GM12878 (cell line): ENCODE data around the gene AIP. TPM values are rescaled to one million over a fixed set of nuclear protein-coding genes. Genes with fewer than 3 reads are reported as not detected.

Experiments
- ATAC-seq: fragments of 200-7000 bp; cut with Tn5 transposase; 3 replicates; pipeline ENCODE4 v1.9.1; 2020; ENCODE audit warnings: mild to moderate bottlenecking, moderate library complexity
- BruUV-seq: library from RNA; stranded (reverse); fragments of 400-500 nt; replicated peaks from 2 replicates; lab custom pipeline; 2021; lab: Mats Ljungman, UMichigan
- CTCF ChIA-PET: fragments of 300-600 bp; sonication (Branson Sonifier 250); formaldehyde crosslinking; extraction: SDS; loops from one replicate; lab custom pipeline; 2021; ENCODE audit warnings: inconsistent platforms; lab: Yijun Ruan, JAX
- POLR2A ChIA-PET: fragments of 350-600 bp; formaldehyde crosslinking; extraction: SDS; loops from one replicate; lab custom pipeline; 2021; ENCODE audit warnings: inconsistent platforms; lab: Charles Lee
- RAD21 ChIA-PET: fragments of 300-600 bp; sonication (Branson Sonifier 250); formaldehyde crosslinking; loops from one replicate; lab custom pipeline; 2023; ENCODE audit warnings: antibody characterized with exemption; ENCODE audit not compliant: unreplicated experiment; lab: Charles Lee
- SMC1A ChIA-PET: fragments of 300-600 bp; sonication (Branson Sonifier 250); formaldehyde crosslinking; loops from one replicate; lab custom pipeline; 2023; ENCODE audit not compliant: unreplicated experiment, uncharacterized antibody; lab: Charles Lee
- DNase-seq: peaks from one replicate; pipeline ENCODE4 v3.0.0-alpha.2; 2011; ENCODE audit warnings: low read depth, low spot score
- FAIRE-seq: peaks from 3 replicates; lab custom pipeline; 2011; peaks lifted over from hg19 to GRCh38; lab: Jason Lieb, UNC
- H2AFZ ChIP-seq: 2 replicates; pipeline ENCODE4 v1.6.0; 2011; ENCODE audit warnings: low read depth, low read length, control low read depth; ENCODE audit not compliant: control insufficient read depth
- H3K27ac ChIP-seq: 2 replicates; pipeline ENCODE4 v1.5.1; 2011; ENCODE audit warnings: control low read depth; ENCODE audit not compliant: control insufficient read depth, insufficient read depth
- H3K27me3 ChIP-seq, 2 experiments: replicated peaks in 1 of 2; 2 replicates each; pipeline versions ENCODE4 v1.6.0 to v1.6.1; 2011; ENCODE audit warnings: low read length in 1 of 2; ENCODE audit not compliant: control insufficient read depth in 2 of 2, insufficient read depth in 2 of 2
- H3K36me3 ChIP-seq, 2 experiments: 2 replicates each; pipeline ENCODE4 v1.5.1; 2011; ENCODE audit warnings: low read length in 1 of 2; ENCODE audit not compliant: control insufficient read depth in 2 of 2, insufficient read depth in 2 of 2
- H3K4me1 ChIP-seq: 2 replicates; pipeline ENCODE4 v1.6.1; 2011; ENCODE audit warnings: mild to moderate bottlenecking, low read length, moderate library complexity, mixed read lengths; ENCODE audit not compliant: control insufficient read depth, insufficient read depth
- H3K4me2 ChIP-seq: 2 replicates; pipeline ENCODE4 v1.6.0; 2011; ENCODE audit warnings: control low read depth; ENCODE audit not compliant: control insufficient read depth, insufficient read depth
- H3K4me3 ChIP-seq: fragments of 200-600 bp; sonication (generic); 2 replicates; pipeline ENCODE4 v1.5.1; 2016
- H3K79me2 ChIP-seq: 2 replicates; pipeline ENCODE4 v1.6.0; 2011; ENCODE audit warnings: low read length; ENCODE audit not compliant: control insufficient read depth, insufficient read depth
- H3K9ac ChIP-seq: 2 replicates; pipeline ENCODE4 v1.8.0; 2011; ENCODE audit warnings: low read length, control low read depth, mixed read lengths; ENCODE audit not compliant: control insufficient read depth, insufficient read depth
- H3K9me3 ChIP-seq: replicated peaks from 3 replicates; pipeline ENCODE4 v1.5.1; 2011; ENCODE audit warnings: mild to moderate bottlenecking, low read length; ENCODE audit not compliant: control insufficient read depth, insufficient read depth
- H4K20me1 ChIP-seq: 2 replicates; pipeline ENCODE4 v1.6.0; 2011; ENCODE audit not compliant: control insufficient read depth, insufficient read depth
- BRCA1 ChIP-seq: IDR thresholded peaks from 2 replicates; pipeline ENCODE4 v1.6.1; 2011; ENCODE audit warnings: low read depth, low read length, improper control_type of control experiment
- CEBPZ ChIP-seq: fragments of 150-350 bp; IDR thresholded peaks from 2 replicates; pipeline ENCODE4 v1.6.1; 2016; ENCODE audit warnings: low read depth, low read length
- CHD1 ChIP-seq: IDR thresholded peaks from 2 replicates; pipeline ENCODE4 v1.6.1; 2012; ENCODE audit warnings: low read depth, low read length, improper control_type of control experiment
- CHD2 ChIP-seq: IDR thresholded peaks from 2 replicates; pipeline ENCODE4 v1.6.1; 2011; ENCODE audit warnings: low read depth, low read length, improper control_type of control experiment, borderline replicate concordance
- CREM ChIP-seq: IDR thresholded peaks from 2 replicates; pipeline ENCODE4 v1.6.1; 2014; ENCODE audit warnings: antibody characterized with exemption, low read depth
- ELK1 ChIP-seq: IDR thresholded peaks from 2 replicates; pipeline ENCODE4 v1.6.1; 2012; ENCODE audit warnings: low read depth, low read length, improper control_type of control experiment
- FOXM1 ChIP-seq: IDR thresholded peaks from 2 replicates; pipeline ENCODE4 v1.6.1; 2012; ENCODE audit warnings: low read depth, mild to moderate bottlenecking, inconsistent platforms, low read length, moderate library complexity
- HDAC6 ChIP-seq: fragments of 200-600 bp; sonication (generic); IDR thresholded peaks from one replicate; pipeline ENCODE4 v1.8.0; 2017; ENCODE audit warnings: antibody characterized with exemption; ENCODE audit not compliant: unreplicated experiment
- IKZF1 ChIP-seq: fragments of 450-650 bp; conservative IDR thresholded peaks from 2 replicates; pipeline ENCODE4 v1.6.1; 2017; ENCODE audit warnings: antibody characterized with exemption, mild to moderate bottlenecking
- MAX ChIP-seq: IDR thresholded peaks from 2 replicates; pipeline ENCODE4 v1.6.1; 2012; ENCODE audit warnings: low read depth, low read length, improper control_type of control experiment
- MYC ChIP-seq: IDR thresholded peaks from 2 replicates; pipeline ENCODE4 v1.6.1; 2011; ENCODE audit warnings: mild to moderate bottlenecking, low read length, moderate library complexity, inconsistent platforms; ENCODE audit not compliant: insufficient read depth, insufficient replicate concordance, insufficient read length, severe bottlenecking
- NR2F1 ChIP-seq: fragments of 450-650 bp; conservative IDR thresholded peaks from 2 replicates; pipeline ENCODE4 v1.6.1; 2017; ENCODE audit warnings: mild to moderate bottlenecking
- PAX5 ChIP-seq: IDR thresholded peaks from 2 replicates; pipeline ENCODE4 v1.6.1; 2011; ENCODE audit warnings: low read depth, low read length, borderline replicate concordance
- RELB ChIP-seq: fragments of 450-650 bp; IDR thresholded peaks from 2 replicates; pipeline ENCODE4 v1.6.1; 2017; ENCODE audit warnings: low read depth, mild to moderate bottlenecking, moderate library complexity
- SUZ12 ChIP-seq: fragments of 200-600 bp; sonication (generic); IDR thresholded peaks from one replicate; pipeline ENCODE4 v1.6.1; 2018; ENCODE audit warnings: antibody characterized with exemption, mild to moderate bottlenecking; ENCODE audit not compliant: unreplicated experiment
- USF2 ChIP-seq: IDR thresholded peaks from 2 replicates; pipeline ENCODE4 v1.6.1; 2011; ENCODE audit warnings: low read depth, low read length, improper control_type of control experiment, borderline replicate concordance
- WGBS: methylation state at CpG from one replicate; pipeline ENCODE4 v1.1.6; 2016; ENCODE audit warnings: low lambda C conversion rate; ENCODE audit not compliant: insufficient replicate concordance, insufficient coverage; ENCODE audit errors: missing lambda C conversion rate; 5-methylcytosine and 5-hydroxymethylcytosine counted together
- in situ Hi-C: fragments of 300-500 bp; cut with MboI; formaldehyde crosslinking; loops from 9 replicates; pipeline ENCODE4 v1.14.3; 2018; ENCODE audit warnings: mixed read lengths
- intact Hi-C: fragments of 100-400 bp; cut with micrococcal nuclease; formaldehyde crosslinking; loops from one replicate; pipeline ENCODE4 v1.14.2; 2022; ENCODE audit not compliant: unreplicated experiment
- polyA plus RNA-seq, 11 experiments: library from polyadenylated mRNA; depleted of rRNA in 4 of 11; unstranded in 6 of 11; stranded (reverse) in 5 of 11; fragments of >200 nt; fragmentation: Nextera tagmentation in 4 of 11; fragmentation: Illumina TruSeq in 1 of 11; extraction: Ambion mirVana in 4 of 11; extraction: Trizol in 1 of 11; gene quantifications; 1 replicate in 1 of 11; 2 replicates in 10 of 11; pipeline versions ENCODE4 v1.2.1 to v1.2.3, GENCODE V29; 2011 to 2016; ENCODE audit warnings: inconsistent platforms in 2 of 11, missing spikeins in 2 of 11, low read depth in 1 of 11
- total RNA-seq, 4 experiments: library from RNA; depleted of rRNA in 3 of 4; stranded (reverse); fragments of >200 nt in 3 of 4; fragmentation: Illumina TruSeq in 1 of 4; extraction: Trizol in 1 of 4; gene quantifications; 2 replicates each; pipeline versions ENCODE4 v1.2.1 to v1.2.3, GENCODE V29; 2013 to 2021

Gene AIP
- total and polyA plus RNA-seq, 10 of the 15 experiments (the other 5 are each of a cell fraction or from before 2014, with no cell fraction given): 12.6 to 164 (median 104) TPM

- Histone ChIP-seq H3K27ac (peak overlapping the region; percentile 70), H3K27me3 (no peaks in the 10 kb centered on the region), H3K9ac (peak overlapping the region; percentile 76), H3K4me1 (peaks cover 44% of the 10 kb centered on the region), H3K36me3 (peaks cover 0 to 11% of the 10 kb centered on the region in 2 experiments; a peak in 3 of 4 replicates), H3K4me2 (peak overlapping the region; percentile 80), H2AFZ (peak overlapping the region; percentile 49), H3K4me3 (peak overlapping the region; percentile 67), H3K9me3 (no peaks in the 10 kb centered on the region), H4K20me1 (no peaks in the 10 kb centered on the region), H3K79me2 (peaks cover 33% of the 10 kb centered on the region)
- ChIA-PET CTCF (interaction anchor here (0.6 to 6.7 kb wide), 6 partner anchors 17 to 458 kb away, joined by 3 to 37 read pairs (median 7); partner anchors contain the start of genes PITPNM1, PPP1CA, PTPRCAP and TBC1D10C), SMC1A (interaction anchor here (1.0 to 6.2 kb wide), 9 partner anchors 17 to 132 kb away, joined by 3 to 43 read pairs (median 5); partner anchors contain the start of genes PITPNM1, POLD4, PPP1CA and PTPRCAP), RAD21 (interaction anchor here (0.6 to 6.9 kb wide), 9 partner anchors 8 to 131 kb away, joined by 3 to 95 read pairs (median 5); partner anchors contain the start of genes PITPNM1, POLD4, PPP1CA and PTPRCAP), POLR2A (interaction anchor here (0.5 to 6.8 kb wide), 20 partner anchors 13 to 441 kb away, joined by 3 to 112 read pairs (median 4); partner anchors contain the start of genes PITPNM1, POLD4, PPP1CA and PTPRCAP)
- in situ Hi-C loops: no loop called here
- DNase-seq (peak; percentile 76), ATAC-seq (peak; percentile 47), FAIRE-seq (no peak)
- BruUV-seq: no TSS peak
- WGBS: 0% methylated on average over 11 of the region's 11 CpGs
- intact Hi-C loops: loop anchor here (2.0 to 10.0 kb wide), 2 partner anchors 48 to 220 kb away; partner anchors contain the start of genes GRK2 and PTPRCAP
- TF ChIP-seq CHD2 (peak; percentile 81), ELK1 (no peak), PAX5 (peak; percentile 13; the same call in 1 of the 2 replicates), IKZF1 (peak; percentile 56), FOXM1 (no peak), RELB (peak; percentile 64; the same call in 1 of the 2 replicates), CHD1 (0 out of 2 replicates have a peak, but pooled peaks have one; percentile 62), MAX (peak; percentile 63), SUZ12 (no peak), MYC (no peak), HDAC6 (no peak), NR2F1 (peak; percentile 85), CEBPZ (no peak), CREM (peak; percentile 52; the same call in 1 of the 2 replicates), USF2 (no peak), BRCA1 (no peak)
These were observed 2.1 kb downstream of the AIP start for GRCh38 chr11:67484847-67485311.
